ENCODE data around the gene ITPRID2.
"Not testable (repeated sequence)": the region's sequence is repeated elsewhere in the genome, so short reads cannot be mapped to it uniquely, and the experiment has no call there.

Gene ITPRID2

DNA sequence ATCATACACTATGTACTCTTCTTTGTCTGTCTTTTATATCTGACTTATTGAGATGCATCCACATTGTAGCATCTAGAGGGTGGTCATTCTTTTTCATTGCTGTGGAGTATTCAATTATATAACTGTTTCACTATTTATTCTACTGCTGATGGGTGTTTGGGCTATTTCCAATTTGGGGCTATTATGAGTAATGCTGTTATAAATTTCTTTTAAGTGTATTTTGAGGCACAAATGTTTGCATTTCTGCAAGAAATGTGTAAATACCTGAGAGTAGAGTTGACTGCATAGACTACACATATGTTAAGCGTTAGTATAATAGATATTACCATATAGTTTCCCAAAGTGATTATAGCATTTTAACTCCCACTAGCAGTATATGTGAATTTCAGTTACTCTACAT lies 67.2 kb downstream of the ITPRID2 start:
- no peak for DNase-seq (ENCODE audit: low read depth in 1 of 2, low spot score in 1 of 2)

DNA sequence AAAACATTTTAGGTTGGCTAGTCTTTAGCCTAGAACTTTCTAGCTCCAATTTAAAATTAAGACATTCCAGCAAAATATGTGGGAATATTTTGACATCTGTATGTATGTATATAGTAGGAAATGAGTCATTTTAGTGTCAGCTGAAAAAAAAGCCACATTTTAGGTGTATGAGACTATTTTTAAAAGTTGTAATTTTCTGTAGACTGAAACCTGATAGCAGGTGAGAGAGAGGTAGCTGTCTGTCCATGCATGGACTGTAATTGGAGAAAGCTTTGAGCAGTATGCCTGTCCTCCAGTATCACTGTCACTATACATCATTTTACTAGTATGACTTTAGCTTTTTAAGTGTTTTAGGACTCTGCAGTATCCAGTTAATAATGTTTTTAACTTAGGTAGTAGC lies 68.0 kb downstream of the ITPRID2 start:
- no peak for DNase-seq (ENCODE audit: low read depth in 1 of 2, low spot score in 1 of 2)

DNA sequence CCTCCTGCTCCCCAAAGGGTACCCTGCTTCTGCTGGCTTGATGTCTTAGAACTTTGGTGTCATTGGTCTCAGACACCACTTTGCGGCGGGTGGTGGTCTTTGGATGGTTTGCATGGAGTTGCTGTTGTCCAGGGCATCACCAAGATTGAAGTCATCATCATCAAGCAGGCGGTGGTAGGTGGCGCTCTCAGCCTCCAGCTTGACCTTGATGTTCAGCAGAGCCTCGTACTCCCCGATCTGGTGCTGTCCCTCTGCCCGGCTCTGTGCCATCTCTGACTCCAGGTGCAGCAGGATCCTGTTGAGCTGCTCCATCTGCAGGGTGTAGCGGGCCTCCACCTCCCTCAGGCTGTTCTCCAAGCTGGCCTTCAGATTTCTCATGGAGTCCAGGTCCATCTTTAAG lies 69.6 kb downstream of the ITPRID2 start:
- not testable (repeated sequence) for DNase-seq (ENCODE audit: low read depth in 1 of 2, low spot score in 1 of 2)

DNA sequence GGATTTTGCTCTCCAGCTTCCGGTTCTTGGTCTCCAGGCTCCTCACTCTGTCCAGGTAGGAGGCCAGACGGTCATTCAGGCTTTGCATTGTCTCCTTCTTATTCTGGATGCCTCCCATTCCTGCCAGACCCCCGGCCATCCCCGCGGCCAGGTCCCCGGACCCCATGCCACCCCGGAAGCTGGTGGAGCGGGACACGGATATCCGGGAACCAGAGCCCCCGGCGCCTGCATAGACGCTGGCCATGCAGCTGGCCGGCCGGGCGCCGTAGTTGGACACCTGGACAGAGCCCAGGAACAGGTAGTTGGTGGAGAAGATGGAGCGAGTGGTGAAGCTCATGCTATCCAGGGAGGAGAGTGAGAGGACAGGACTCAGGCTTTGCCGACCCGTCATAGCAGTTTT lies 70.6 kb downstream of the ITPRID2 start:
- no peak for DNase-seq (ENCODE audit: low read depth in 1 of 2, low spot score in 1 of 2)

DNA sequence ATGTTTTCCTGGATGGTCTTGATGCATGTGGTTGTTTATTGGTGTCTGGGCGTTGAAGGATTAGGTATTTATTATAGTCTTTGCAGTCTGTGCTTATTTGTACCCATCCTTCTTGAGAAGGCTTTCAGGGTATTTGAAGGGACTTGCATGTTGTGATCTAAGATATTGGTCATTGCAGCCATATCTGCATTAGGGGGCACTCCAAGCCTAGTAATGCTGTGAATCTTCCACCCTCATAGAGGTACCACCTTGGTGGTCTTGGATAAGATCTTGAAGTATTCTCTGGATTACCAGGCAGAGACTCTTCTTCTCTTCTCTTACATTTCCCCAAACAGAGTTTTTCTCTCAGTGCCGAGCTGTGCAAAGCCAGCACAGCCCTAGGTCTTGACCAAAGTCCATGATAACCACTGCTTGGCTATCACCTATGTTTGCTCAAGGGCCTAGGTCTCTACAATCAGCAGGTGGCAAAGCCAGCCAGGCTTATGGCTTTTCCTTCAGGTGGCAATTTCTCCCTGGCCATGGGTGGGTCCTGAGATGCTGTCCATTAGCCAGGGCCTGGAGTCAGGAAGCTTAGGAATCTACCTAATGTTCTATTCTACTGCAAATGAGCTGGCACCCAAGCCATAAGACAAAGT lies 78.7 kb downstream of the ITPRID2 start:
- DNase-seq (ENCODE audit: low read depth in 1 of 2, low spot score in 1 of 2), result no peak

DNA sequence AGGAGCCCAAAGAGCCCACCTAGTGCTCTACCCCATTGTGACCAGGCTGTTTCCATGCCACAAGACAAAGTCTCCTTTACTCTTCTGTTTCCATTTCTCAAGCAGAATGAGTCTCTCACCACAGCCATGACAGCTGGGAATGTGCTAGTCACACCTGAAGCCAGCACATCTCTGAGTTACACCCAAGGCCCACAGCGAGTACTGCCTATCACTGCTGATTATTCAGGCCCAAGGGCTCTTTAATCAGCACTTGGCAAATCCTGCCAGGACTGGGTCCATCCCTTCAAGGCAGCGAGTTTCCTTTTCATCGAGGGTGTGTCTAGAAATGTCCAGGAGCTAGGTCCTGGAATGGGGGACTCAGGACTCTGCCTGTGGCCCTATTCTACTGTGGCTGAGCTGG lies 79.5 kb downstream of the ITPRID2 start:
- DNase-seq (ENCODE audit: low read depth in 1 of 2, low spot score in 1 of 2), result no peak

DNA sequence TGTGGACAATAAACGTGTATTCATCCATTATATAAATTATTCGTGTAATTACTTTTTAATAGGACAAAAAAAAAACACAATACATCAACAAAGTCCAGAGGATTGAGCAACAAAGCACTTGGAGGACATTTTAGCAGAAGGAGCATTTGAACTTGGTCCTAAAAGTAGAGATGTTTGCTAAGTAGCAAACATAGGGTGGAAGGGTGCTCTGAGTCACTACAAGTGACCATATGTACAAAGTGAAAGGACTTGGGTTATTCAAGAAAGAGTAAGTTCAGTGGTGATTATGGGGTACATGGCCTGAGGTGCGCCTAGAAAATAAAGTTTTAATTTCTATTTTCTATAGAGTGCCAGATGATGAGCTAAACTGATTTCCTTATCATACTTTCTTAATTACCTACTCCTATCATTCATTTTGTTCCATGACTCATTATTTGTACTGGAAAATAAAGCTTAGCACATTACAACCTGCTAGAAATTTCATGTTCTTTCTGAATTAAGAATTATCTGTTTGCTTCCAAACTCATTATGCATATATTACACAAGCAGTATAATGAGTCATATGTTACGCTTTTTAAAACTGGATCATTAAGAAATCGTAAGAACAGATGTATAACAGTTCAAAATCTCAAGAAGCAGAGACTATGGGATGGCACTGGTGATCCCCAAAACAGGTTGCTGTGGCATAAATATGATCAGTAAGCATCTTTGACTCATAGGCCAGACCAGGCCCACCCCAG lies 81.1 kb downstream of the ITPRID2 start:
- no peak for DNase-seq (ENCODE audit: low read depth in 1 of 2, low spot score in 1 of 2)

DNA sequence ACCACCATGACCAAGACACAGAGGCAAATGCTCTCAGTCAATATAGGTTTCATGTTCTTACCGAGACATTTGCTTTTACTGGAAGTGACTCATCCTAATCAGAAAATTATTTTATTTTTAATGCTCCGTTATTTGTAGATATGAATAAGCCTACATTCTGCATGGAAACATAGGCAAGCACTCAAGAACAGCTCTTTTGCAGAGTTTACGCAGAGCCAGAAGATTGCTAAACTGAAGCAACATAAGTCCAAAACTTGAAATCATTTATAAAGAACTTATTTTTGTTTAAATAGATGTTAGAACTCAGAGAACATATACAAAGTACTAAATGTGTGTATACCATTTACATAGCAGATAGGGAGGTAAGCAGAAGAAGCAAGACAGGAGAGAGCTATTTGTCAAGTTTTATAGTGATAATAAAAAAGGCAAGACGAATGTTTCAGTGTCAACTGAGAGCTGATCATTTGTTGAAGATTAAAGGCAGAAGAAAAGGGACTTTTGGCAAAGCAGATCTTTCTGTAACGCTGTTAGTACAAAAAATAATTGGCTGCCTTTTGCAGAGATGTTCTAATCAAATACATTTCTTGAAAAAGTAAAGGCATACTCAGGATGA lies 81.7 kb downstream of the ITPRID2 start:
- DNase-seq (ENCODE audit: low read depth in 1 of 2, low spot score in 1 of 2), result no peak

DNA sequence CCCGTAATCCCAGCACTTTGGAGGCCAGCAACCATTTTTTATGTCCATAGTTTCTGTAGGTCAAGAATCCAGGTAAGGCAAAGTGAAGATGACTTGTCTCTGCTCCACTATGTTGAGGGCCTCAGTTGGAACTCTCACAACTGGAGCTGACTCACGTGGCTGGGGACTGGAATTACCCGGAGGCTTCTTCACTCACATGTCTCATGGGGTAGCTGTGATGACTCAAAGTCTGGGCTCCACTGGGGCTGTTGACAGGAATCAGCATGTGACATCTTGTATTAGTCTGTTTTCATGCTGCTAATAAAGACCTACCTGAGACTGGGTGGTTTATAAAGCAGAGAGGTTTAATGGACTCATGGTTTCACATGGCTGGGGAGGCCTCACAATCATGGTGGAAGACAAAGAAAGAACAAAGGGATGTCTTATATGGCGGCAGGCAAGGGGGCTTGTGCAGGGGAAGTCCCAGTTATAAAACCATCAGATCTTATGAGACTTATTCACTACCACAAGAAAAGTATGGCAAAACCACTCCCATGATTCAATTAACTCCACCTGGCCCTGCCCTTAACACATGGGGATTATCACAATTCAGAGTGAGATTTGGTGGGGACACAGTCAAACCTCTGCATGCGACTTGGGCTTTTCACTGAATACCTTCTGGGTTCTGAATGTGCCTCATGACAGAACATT lies 86.3 kb downstream of the ITPRID2 start:
- DNase-seq (ENCODE audit: low read depth in 1 of 2, low spot score in 1 of 2), result no peak

DNA sequence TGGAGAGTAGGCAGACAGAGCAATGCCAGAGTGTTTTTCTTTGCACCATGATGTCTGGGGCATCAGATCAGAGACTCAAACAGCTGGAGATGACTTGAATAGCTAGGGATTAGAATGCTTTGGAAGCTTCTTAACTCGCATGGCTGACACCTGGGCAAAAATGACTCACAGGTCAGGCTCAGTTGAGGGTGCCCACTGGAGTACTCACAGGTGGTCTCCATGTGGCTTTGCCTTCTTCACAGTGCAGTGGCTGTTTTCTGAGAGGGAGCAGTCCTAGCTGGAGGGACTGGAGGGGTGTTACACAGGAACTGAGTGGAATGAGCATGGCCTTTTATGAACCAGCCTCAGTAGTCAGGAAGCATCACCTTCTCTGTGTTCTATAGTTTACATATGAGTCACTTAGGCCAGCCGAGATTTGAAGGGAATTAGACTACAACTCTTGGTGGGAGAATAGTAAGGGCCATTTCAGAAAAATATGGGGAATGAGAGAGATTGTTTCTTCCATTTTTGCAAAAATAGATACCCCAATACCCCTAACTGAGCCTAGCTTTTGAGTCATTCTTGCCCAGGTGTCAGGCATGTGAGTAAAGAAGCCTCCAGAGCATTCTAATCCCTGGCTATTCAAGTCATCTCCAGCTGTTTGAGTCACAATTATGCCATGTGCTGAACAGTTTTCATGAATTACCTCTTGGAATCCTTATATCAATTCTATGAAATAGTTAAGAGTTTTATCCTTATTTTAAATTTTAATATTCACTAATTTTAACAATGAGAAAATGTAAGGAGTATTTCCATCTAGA lies 87.0 kb downstream of the ITPRID2 start:
- no peak for DNase-seq (ENCODE audit: low read depth in 1 of 2, low spot score in 1 of 2)

Data from activated T-helper 1 cell treated with anti-CD3 and anti-CD28 coated beads, Interleukin-2, amount 50 U/mL, for 16 hours (primary cell).